ENCODE measurements around the gene ACSS3.
A peak's percentile ranks its signal among the peaks of the same experiment; 100 is the strongest.

The ACSS3 gene

DNA sequence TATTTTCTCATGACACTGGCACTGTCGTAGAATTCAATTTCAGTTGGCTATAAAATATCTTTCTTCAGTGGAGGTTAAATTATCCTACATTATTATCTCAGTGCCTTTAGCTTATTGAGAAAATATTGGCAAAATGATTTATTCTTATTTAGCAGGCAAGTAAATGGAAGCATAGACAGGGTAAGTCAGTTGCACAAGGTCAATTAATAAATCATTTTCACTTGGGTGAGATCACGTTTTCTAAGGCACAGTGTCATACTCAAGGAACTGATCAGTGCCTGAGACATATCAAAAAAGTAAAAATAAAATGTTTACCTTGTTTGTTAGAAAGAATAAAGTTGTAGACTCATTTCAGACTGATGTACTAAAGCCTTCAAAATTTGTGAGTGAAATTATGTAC, 95.0 kb downstream of the ACSS3 start:
- no peak overlapping the region for H3K9ac ChIP-seq (ENCODE audit: low read length)
- no peak overlapping the region for H2BK5ac ChIP-seq (ENCODE audit: low read length)
- no peaks in the 10 kb centered on the region for H3K79me1 ChIP-seq (ENCODE audit: low read length)
- H3K79me2 ChIP-seq (ENCODE audit: control insufficient read depth, insufficient read depth, low read length): no peaks in the 10 kb centered on the region
- no peak overlapping the region for H3K18ac ChIP-seq (ENCODE audit: low read length)
- no peaks in the 10 kb centered on the region for H3K27me3 ChIP-seq (ENCODE audit: insufficient read depth, low read length, poor library complexity)
- no peak overlapping the region for H3K4me3 ChIP-seq (ENCODE audit: low read length)
- no peak overlapping the region for H3K23ac ChIP-seq (ENCODE audit: low read length)
- H4K5ac ChIP-seq (ENCODE audit: low read length): no peak overlapping the region
- no peaks in the 10 kb centered on the region for H3K4me1 ChIP-seq (ENCODE audit: control insufficient read depth, low read depth, low read length)
- H4K8ac ChIP-seq (ENCODE audit: low read depth, low read length): no peak overlapping the region
- no peak overlapping the region for H3K27ac ChIP-seq (ENCODE audit: low read depth, low read length)
- no peak overlapping the region for H2AK5ac ChIP-seq (ENCODE audit: low read length)
- DNase-seq: no peak
- no peak overlapping the region for H3K56ac ChIP-seq (ENCODE audit: low read length)
- no peak overlapping the region for H2BK120ac ChIP-seq (ENCODE audit: low read depth, low read length)
- no peaks in the 10 kb centered on the region for H3K36me3 ChIP-seq (ENCODE audit: control insufficient read depth, insufficient read depth, low read length)
- H3K4me2 ChIP-seq (ENCODE audit: low read length): no peak overlapping the region
- H3K4ac ChIP-seq (ENCODE audit: low read depth, low read length): no peak overlapping the region
- no CpG with 5 or more reads among the region's 2 CpGs for WGBS (ENCODE audit: extremely low coverage, insufficient coverage, low lambda C conversion rate)
- no peak overlapping the region for H2BK15ac ChIP-seq (replicated peaks; ENCODE audit: low read depth)

DNA sequence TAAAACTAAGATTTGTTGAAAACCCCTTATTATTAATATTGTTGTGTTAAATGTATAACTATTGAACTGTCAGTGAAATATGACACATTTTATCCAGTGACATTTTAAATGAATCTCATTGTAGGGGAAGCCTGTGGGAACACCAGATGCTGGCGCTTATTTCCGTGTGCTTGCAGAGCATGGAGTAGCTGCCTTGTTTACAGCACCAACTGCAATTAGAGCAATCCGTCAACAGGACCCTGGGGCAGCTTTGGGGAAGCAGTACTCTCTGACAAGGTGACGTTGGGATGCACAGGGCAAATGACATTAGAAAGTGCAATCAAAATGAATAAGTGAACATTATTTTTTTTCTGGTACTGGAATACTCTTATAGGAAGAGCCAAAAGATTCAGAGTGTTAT, 96.8 kb downstream of the ACSS3 start:
- H3K18ac ChIP-seq (ENCODE audit: low read length): no peak overlapping the region
- no peak overlapping the region for H2BK15ac ChIP-seq (replicated peaks; ENCODE audit: low read depth)
- no peak overlapping the region for H2BK5ac ChIP-seq (ENCODE audit: low read length)
- H3K79me2 ChIP-seq (ENCODE audit: control insufficient read depth, insufficient read depth, low read length): no peaks in the 10 kb centered on the region
- no peak overlapping the region for H2BK120ac ChIP-seq (ENCODE audit: low read depth, low read length)
- H3K27ac ChIP-seq (ENCODE audit: low read depth, low read length): no peak overlapping the region
- no peak overlapping the region for H3K56ac ChIP-seq (ENCODE audit: low read length)
- H3K4me1 ChIP-seq (ENCODE audit: control insufficient read depth, low read depth, low read length): no peaks in the 10 kb centered on the region
- no peaks in the 10 kb centered on the region for H3K36me3 ChIP-seq (ENCODE audit: control insufficient read depth, insufficient read depth, low read length)
- no peak overlapping the region for H3K23ac ChIP-seq (ENCODE audit: low read length)
- WGBS (ENCODE audit: extremely low coverage, insufficient coverage, low lambda C conversion rate): no CpG with 5 or more reads among the region's 4 CpGs
- no peak overlapping the region for H2AK5ac ChIP-seq (ENCODE audit: low read length)
- H3K4ac ChIP-seq (ENCODE audit: low read depth, low read length): no peak overlapping the region
- H3K27me3 ChIP-seq (ENCODE audit: insufficient read depth, low read length, poor library complexity): no peaks in the 10 kb centered on the region
- no peaks in the 10 kb centered on the region for H3K79me1 ChIP-seq (ENCODE audit: low read length)
- H3K4me3 ChIP-seq (ENCODE audit: low read length): no peak overlapping the region
- no peak overlapping the region for H4K8ac ChIP-seq (ENCODE audit: low read depth, low read length)
- H4K5ac ChIP-seq (ENCODE audit: low read length): no peak overlapping the region
- H3K9ac ChIP-seq (ENCODE audit: low read length): no peak overlapping the region
- H3K4me2 ChIP-seq (ENCODE audit: low read length): no peak overlapping the region
- no peak for DNase-seq

DNA sequence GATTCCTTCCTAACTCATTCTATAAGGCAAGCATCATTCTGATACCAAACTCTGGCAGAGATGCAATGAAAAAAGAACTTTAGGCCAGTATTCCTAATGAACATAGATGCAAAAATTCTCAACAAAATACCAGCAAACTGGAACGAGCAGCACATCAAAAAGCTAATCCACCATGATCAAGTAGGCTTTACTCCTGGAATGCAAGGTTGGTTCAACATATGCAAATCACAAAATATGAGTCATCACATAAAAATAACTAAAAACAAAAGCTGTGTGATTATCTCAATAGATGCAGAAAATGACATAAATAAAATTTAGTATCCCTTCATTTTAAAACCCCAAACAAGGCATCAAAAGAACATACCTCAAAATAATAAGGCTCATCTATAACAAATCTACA, 98.9 kb downstream of the ACSS3 start:
- no peak overlapping the region for H4K5ac ChIP-seq (ENCODE audit: low read length)
- H2BK15ac ChIP-seq (replicated peaks; ENCODE audit: low read depth): no peak overlapping the region
- H2AK5ac ChIP-seq (ENCODE audit: low read length): no peak overlapping the region
- H3K27ac ChIP-seq (ENCODE audit: low read depth, low read length): no peak overlapping the region
- no peaks in the 10 kb centered on the region for H3K27me3 ChIP-seq (ENCODE audit: insufficient read depth, low read length, poor library complexity)
- WGBS (ENCODE audit: extremely low coverage, insufficient coverage, low lambda C conversion rate): no CpG with 5 or more reads among the region's 1 CpG
- no peak overlapping the region for H2BK5ac ChIP-seq (ENCODE audit: low read length)
- peaks cover 2% of the 10 kb centered on the region for H3K36me3 ChIP-seq (ENCODE audit: control insufficient read depth, insufficient read depth, low read length)
- H3K4me2 ChIP-seq (ENCODE audit: low read length): no peak overlapping the region
- peak; percentile 27 for DNase-seq
- no peaks in the 10 kb centered on the region for H3K79me2 ChIP-seq (ENCODE audit: control insufficient read depth, insufficient read depth, low read length)
- no peak overlapping the region for H3K4me3 ChIP-seq (ENCODE audit: low read length)
- H2BK120ac ChIP-seq (ENCODE audit: low read depth, low read length): no peak overlapping the region
- H3K4me1 ChIP-seq (ENCODE audit: control insufficient read depth, low read depth, low read length): no peaks in the 10 kb centered on the region
- H3K9ac ChIP-seq (ENCODE audit: low read length): no peak overlapping the region
- H3K18ac ChIP-seq (ENCODE audit: low read length): no peak overlapping the region
- H4K8ac ChIP-seq (ENCODE audit: low read depth, low read length): no peak overlapping the region
- H3K23ac ChIP-seq (ENCODE audit: low read length): no peak overlapping the region
- H3K4ac ChIP-seq (ENCODE audit: low read depth, low read length): no peak overlapping the region
- H3K56ac ChIP-seq (ENCODE audit: low read length): no peak overlapping the region
- H3K79me1 ChIP-seq (ENCODE audit: low read length): no peaks in the 10 kb centered on the region

DNA sequence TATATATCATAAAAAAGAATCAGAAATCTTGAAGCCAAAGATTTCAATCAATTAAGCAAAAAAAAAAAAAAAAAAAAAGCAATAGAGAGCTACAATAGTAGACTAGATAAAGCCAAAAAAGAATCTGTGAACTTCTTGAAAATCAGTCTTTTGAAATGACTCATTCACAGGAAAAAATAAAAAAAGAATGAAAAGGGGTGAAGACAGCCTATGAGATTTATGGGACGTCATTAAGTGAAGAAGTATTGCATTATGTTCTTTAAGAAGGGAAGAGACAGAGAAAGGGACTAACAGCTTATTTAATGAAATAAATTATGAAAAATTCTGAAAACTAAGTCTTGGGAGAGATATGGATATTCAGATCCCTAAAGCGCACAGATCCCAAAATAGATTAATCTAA, 103.8 kb downstream of the ACSS3 start:
- Histone ChIP-seq H3K27me3 (ENCODE audit: insufficient read depth, low read length, poor library complexity) (no peaks in the 10 kb centered on the region), H4K8ac (ENCODE audit: low read depth, low read length) (no peak overlapping the region), H4K5ac (ENCODE audit: low read length) (no peak overlapping the region), H3K36me3 (ENCODE audit: control insufficient read depth, insufficient read depth, low read length) (peaks cover 2% of the 10 kb centered on the region), H3K79me2 (ENCODE audit: control insufficient read depth, insufficient read depth, low read length) (no peaks in the 10 kb centered on the region), H2BK120ac (ENCODE audit: low read depth, low read length) (no peak overlapping the region), H3K4me1 (ENCODE audit: control insufficient read depth, low read depth, low read length) (no peaks in the 10 kb centered on the region), H3K79me1 (ENCODE audit: low read length) (no peaks in the 10 kb centered on the region), H3K9ac (ENCODE audit: low read length) (no peak overlapping the region), H2BK5ac (ENCODE audit: low read length) (no peak overlapping the region), H3K18ac (ENCODE audit: low read length) (no peak overlapping the region), H3K4me2 (ENCODE audit: low read length) (no peak overlapping the region), H2AK5ac (ENCODE audit: low read length) (no peak overlapping the region), H3K27ac (ENCODE audit: low read depth, low read length) (no peak overlapping the region), H3K23ac (ENCODE audit: low read length) (no peak overlapping the region), H2BK15ac (replicated peaks; ENCODE audit: low read depth) (no peak overlapping the region), H3K4ac (ENCODE audit: low read depth, low read length) (no peak overlapping the region), H3K4me3 (ENCODE audit: low read length) (no peak overlapping the region), H3K56ac (ENCODE audit: low read length) (no peak overlapping the region)
- no CpG with 5 or more reads among the region's 2 CpGs for WGBS (ENCODE audit: extremely low coverage, insufficient coverage, low lambda C conversion rate)
- DNase-seq: no peak

DNA sequence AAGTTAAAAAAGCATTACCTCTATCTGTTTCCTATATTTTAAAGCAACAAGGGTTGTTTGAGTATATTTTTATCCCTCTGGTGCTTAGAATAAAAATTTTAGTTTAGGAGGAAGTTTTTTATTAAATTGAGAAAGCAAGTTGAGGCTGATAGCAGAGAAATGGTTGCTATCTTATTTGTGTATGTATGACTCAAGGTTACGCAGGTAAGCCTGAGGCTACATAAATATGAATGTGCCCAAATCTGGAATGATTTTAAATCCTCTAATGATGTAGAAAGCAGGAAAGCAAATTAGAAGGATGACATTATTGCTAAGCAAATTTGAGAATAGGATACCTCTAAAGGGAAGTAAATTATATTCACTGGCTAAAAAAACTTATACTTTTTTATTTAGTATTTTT, 109.8 kb downstream of the ACSS3 start:
- no peak for DNase-seq
- H3K4ac ChIP-seq (ENCODE audit: low read depth, low read length): no peak overlapping the region
- H3K27ac ChIP-seq (ENCODE audit: low read depth, low read length): no peak overlapping the region
- no peak overlapping the region for H4K5ac ChIP-seq (ENCODE audit: low read length)
- H3K79me1 ChIP-seq (ENCODE audit: low read length): no peaks in the 10 kb centered on the region
- no peaks in the 10 kb centered on the region for H3K4me1 ChIP-seq (ENCODE audit: control insufficient read depth, low read depth, low read length)
- H3K18ac ChIP-seq (ENCODE audit: low read length): no peak overlapping the region
- WGBS (ENCODE audit: extremely low coverage, insufficient coverage, low lambda C conversion rate): no CpG with 5 or more reads among the region's 1 CpG
- H3K79me2 ChIP-seq (ENCODE audit: control insufficient read depth, insufficient read depth, low read length): no peaks in the 10 kb centered on the region
- H3K9ac ChIP-seq (ENCODE audit: low read length): no peak overlapping the region
- H2BK120ac ChIP-seq (ENCODE audit: low read depth, low read length): no peak overlapping the region
- no peaks in the 10 kb centered on the region for H3K36me3 ChIP-seq (ENCODE audit: control insufficient read depth, insufficient read depth, low read length)
- no peak overlapping the region for H2BK15ac ChIP-seq (replicated peaks; ENCODE audit: low read depth)
- no peak overlapping the region for H4K8ac ChIP-seq (ENCODE audit: low read depth, low read length)
- no peak overlapping the region for H2BK5ac ChIP-seq (ENCODE audit: low read length)
- no peak overlapping the region for H3K56ac ChIP-seq (ENCODE audit: low read length)
- no peaks in the 10 kb centered on the region for H3K27me3 ChIP-seq (ENCODE audit: insufficient read depth, low read length, poor library complexity)
- no peak overlapping the region for H3K4me3 ChIP-seq (ENCODE audit: low read length)
- no peak overlapping the region for H3K4me2 ChIP-seq (ENCODE audit: low read length)
- no peak overlapping the region for H2AK5ac ChIP-seq (ENCODE audit: low read length)
- no peak overlapping the region for H3K23ac ChIP-seq (ENCODE audit: low read length)

DNA sequence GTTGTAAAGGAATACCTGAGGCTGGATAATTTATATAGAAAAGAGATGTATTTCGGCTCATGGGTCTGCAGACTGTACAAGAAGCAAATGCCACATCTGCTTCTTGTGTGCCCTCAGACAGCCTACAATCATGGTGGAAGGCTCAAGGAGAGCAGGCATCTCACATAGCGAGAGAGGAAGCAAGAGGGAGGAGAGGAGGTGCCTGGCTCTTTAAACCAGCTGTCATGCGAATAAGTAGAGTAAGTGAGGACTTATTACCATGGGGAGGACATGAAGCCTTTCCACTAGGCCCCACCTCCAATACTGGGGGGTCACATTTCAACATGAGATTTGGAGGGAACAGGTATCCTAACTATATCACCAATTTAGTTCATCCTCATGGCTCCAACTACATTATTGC, 118.7 kb downstream of the ACSS3 start:
- H3K27ac ChIP-seq (ENCODE audit: low read depth, low read length): no peak overlapping the region
- no peak overlapping the region for H2BK5ac ChIP-seq (ENCODE audit: low read length)
- no peak overlapping the region for H4K5ac ChIP-seq (ENCODE audit: low read length)
- no peaks in the 10 kb centered on the region for H3K36me3 ChIP-seq (ENCODE audit: control insufficient read depth, insufficient read depth, low read length)
- H3K4ac ChIP-seq (ENCODE audit: low read depth, low read length): no peak overlapping the region
- H2AK5ac ChIP-seq (ENCODE audit: low read length): no peak overlapping the region
- H2BK120ac ChIP-seq (ENCODE audit: low read depth, low read length): no peak overlapping the region
- no peak overlapping the region for H3K18ac ChIP-seq (ENCODE audit: low read length)
- no peak overlapping the region for H3K4me3 ChIP-seq (ENCODE audit: low read length)
- H3K4me1 ChIP-seq (ENCODE audit: control insufficient read depth, low read depth, low read length): no peaks in the 10 kb centered on the region
- no peaks in the 10 kb centered on the region for H3K79me2 ChIP-seq (ENCODE audit: control insufficient read depth, insufficient read depth, low read length)
- no peak overlapping the region for H3K4me2 ChIP-seq (ENCODE audit: low read length)
- no peak overlapping the region for H3K9ac ChIP-seq (ENCODE audit: low read length)
- DNase-seq: no peak
- H2BK15ac ChIP-seq (replicated peaks; ENCODE audit: low read depth): no peak overlapping the region
- no peak overlapping the region for H3K23ac ChIP-seq (ENCODE audit: low read length)
- H3K56ac ChIP-seq (ENCODE audit: low read length): no peak overlapping the region
- H4K8ac ChIP-seq (ENCODE audit: low read depth, low read length): no peak overlapping the region
- no peaks in the 10 kb centered on the region for H3K79me1 ChIP-seq (ENCODE audit: low read length)
- no peaks in the 10 kb centered on the region for H3K27me3 ChIP-seq (ENCODE audit: insufficient read depth, low read length, poor library complexity)
- WGBS (ENCODE audit: extremely low coverage, insufficient coverage, low lambda C conversion rate): no CpG with 5 or more reads among the region's 3 CpGs

Data from mesendoderm (in vitro differentiated cells).